Fibroblast of the conjunctiva (primary cell): ENCODE measurements around the gene RPL31.
A peak's percentile ranks its signal among the peaks of the same experiment; 100 is the strongest.
"Not testable (repeated sequence)": the region's sequence is repeated elsewhere in the genome, so short reads cannot be mapped to it uniquely, and the experiment has no call there.

Source experiments
- DNase-seq: peaks from one replicate; pipeline ENCODE4 v3.0.0-alpha.2; 2010; ENCODE audit warnings: low read depth

RPL31 gene

DNA sequence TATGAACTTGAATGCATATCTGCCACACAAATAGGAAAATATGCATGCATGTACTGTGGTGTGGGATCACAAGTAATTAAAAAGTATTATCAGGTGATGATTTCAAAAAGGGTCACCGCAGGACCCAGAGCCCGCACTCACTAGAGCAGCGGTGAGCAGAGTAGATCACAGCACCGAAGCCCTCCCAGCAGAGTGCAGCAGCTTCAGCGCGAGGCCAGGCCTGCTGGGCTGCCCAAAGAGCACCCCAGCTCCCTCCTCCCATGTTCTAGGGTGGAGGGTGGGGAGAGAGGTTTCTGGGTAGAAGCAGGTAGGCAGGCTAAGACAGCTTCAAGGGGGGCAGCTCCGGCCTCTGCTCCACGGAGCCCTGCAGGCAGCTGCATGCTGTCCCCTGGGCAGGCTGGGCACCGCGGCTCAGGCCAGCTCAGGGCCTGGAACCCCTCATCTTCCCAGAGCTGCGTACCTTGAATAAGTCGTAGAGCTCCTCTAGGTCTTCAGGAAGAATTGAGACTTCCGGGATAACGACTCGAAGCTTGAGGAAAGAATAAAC lies 24.9 kb downstream of the RPL31 start:
- DNase-seq = no peak

DNA sequence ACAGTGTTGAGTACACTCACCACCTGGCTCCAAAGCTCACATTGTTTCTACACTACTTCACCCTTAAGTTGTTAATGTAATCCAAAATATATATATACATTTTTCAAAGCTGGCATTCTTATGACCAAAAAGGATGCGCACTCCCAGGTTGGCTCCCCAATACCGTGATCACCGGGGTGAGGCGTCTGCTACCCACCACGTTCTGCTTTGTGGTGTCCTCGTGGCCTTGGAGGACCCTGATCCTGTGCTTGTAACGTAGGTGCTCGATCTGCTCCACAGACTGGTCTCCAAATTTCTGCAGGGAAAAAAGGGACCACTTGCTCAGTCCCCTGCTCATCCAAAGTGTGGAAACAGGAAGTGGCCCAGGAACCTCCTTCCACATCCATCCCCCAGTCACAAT lies 25.8 kb downstream of the RPL31 start:
- DNase-seq = no peak

DNA sequence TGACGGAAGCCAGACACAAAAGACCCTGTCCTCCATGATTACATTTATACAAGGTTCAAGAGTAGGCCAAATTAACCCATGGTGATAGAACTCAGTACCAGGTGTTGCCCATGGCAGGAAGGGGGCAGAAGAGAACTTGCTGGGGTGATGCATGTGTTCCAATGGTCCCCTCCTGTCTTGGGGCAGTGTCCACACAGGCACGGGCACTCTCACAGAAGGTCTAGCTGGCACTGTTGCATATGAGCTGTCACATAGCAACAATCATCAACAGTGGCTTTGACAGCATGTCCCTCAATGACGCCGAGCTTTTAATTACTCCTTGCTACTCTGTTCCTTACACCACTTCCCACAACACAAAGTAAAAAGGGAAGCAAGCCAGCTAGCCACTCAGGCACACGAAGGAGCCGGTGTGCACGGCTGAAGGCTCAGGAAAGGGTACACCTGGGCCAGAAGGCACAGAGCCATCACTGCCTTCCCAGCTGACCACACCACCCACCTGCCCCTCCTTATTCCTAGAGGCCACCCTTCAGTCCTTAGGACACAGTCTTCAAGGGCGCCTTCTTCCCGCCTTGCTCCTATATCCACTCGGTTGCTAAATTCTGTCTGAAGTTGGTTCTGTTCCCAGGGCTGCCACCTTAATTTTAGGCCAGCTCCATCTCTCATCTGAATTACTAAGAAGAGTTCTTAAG lies 28.9 kb downstream of the RPL31 start:
- no peak for DNase-seq

DNA sequence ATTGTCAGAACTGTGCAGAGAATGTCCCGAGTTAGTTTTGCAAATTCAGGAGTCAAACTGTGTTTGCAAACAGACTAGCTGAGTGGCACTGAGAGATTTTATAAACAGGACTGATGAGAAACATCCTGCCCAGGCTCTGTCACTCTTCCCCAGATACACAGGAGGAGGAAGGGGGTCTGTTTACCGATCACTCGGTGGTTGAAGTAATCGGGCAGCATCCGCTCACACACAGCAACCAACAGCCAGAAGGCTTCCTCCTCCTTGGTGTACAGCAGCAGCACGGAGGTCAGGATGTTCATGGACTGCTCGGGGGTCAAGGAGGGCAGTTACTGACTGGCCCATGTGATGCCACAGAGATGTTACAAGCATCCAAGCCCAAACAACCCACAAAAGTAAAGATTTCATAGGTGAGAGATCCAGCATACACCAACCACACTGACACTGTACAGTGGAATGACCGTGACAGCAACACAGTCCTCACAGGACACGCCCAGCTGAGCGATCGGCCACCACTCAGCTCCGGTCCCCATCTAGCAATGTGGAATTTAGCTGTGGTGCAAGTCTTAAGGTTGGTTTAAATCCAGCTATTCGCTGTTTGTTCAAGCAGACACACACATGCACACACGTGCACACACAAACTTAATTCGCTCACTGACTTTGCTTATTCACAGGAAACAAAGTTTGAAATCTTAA lies 30.1 kb downstream of the RPL31 start:
- no peak for DNase-seq

DNA sequence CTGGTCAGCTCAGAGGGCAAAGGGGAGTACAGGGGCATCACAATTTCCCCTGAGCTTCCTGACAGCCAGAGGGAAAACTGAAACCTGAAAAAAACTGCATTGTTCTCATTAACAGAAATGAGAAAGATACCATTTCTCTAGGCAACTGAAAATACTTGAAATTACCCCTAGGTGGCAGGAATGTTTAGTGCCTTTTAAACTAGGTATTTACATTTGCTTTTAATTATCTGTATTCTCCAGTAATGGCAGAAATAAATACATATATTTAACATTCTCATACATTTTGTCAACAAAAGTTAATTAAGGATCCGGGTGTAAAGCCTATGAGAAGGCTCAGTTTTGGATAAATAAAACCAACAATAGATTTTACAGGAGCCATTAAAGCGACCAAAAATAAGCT lies 34.5 kb downstream of the RPL31 start:
- DNase-seq = peak; percentile 23

DNA sequence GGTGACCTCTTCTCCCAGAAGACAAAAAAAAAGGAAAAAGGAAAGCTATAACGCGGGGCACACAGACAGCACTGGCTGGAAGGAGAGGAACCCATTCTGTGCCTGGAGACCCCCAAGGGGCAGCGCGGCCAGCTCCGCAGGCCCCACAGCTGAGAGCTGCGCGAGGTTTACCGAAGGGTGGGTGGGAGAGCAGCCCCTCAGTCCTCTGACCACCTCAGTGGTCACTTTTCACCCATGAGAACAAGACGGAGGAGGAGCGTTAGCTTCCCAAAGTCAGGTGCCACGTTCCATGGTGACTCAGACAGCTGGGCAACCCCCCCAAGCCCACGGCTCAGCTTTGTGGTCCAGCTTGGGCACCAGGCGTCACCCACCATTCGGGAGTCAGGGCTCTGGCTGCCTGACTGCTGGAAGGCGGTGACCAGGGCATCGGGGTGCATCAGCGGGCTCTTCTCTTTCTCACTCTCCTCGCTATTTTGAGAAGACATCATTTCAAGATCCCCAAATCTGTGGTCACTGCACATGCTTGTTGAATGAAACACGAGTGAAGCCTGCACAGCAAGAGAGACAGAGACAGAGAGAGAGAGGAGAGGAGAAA lies 35.2 kb downstream of the RPL31 start:
- DNase-seq = no peak

DNA sequence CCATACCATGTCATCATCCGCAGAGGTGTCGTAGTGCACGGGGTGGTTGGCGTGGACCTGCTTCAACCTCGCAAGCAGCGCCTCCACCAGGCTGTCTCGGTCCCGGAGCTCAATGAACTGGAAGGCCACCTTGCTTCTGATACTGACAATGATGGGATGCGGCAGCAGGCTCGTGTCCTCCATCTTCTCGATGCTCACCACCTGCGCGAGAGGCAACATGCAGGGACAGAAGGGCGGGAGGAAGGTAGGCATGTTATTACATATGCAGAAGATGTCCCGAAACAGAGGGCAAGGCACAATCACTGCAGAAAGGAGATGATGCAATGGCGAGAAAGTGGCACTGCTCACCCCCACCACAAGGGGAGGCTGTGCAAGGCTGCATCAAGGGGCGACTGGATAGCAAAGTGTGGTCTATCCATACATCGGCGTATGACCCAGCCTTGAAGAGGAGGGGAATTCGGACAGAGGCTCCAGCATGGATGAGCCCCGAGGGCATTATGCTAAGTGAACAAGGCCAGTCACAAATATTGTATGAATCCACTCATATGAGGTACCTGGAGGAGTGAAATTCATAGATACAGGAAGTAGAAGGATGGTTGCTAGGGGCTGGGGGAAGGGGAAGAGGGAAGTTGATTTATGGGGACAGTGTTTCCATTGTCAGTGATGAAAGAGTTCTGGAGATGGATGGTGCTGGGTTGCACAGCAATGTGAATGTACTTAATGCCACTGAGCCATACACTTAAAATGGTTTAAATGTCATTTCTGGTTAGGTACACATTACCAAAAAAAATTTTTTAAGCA lies 36.6 kb downstream of the RPL31 start:
- no peak for DNase-seq

DNA sequence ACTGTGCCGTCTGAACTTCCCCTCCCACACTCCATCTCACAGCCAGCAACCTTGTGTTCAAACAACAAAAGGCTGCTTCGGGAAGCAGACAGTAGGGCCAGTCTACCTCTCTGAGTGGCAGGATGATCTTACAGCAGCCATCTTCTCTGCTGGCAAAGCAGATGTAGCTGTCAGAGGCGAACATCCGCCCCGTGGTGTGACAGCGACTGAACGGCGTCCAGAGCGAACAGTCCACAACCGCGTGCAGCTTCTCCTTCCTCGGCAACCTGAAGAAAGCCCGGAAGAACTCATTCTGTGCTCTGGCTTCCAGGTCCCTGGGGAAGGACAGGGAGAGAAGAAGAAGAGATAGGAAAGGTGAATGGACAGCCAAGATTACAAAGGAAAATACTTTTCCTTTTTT lies 38.0 kb downstream of the RPL31 start:
- DNase-seq = no peak

DNA sequence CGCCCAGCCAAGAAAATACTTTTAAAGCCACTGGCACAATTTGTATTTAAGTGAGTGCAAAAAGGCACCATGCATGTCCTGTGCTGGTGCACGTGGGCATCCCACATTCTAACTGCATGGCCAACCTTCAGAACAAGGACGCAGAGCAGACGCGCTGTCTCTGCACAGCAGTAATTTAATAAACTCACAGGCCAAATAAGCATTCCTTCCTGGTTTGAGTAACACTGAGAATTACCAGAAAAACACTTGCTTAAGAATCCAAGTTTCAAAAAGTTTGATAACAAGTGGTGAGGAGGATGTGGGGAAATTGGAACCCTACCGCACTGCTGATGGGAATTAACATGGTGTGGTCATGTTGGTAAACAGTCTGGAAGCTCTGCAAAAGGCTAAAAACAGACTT lies 38.7 kb downstream of the RPL31 start:
- DNase-seq = no peak

DNA sequence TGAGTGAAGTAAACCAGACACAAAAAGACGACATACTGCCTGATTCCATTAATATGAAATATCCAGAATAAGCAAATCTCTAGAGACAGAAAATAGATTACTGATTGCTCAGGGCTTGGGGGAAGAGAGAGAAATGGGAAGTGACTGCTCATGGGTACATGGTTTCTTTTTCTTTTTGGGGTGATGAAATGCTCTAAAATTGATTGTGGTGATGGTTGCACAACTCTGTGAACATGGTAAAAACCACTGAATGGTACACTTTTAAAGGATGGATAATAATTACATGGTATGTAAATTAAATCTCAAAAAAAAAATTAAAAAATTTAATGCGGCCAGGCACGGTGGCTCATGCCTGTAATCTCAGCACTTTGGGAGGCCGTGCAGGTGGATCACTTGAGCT lies 39.3 kb downstream of the RPL31 start:
- DNase-seq = no peak

DNA sequence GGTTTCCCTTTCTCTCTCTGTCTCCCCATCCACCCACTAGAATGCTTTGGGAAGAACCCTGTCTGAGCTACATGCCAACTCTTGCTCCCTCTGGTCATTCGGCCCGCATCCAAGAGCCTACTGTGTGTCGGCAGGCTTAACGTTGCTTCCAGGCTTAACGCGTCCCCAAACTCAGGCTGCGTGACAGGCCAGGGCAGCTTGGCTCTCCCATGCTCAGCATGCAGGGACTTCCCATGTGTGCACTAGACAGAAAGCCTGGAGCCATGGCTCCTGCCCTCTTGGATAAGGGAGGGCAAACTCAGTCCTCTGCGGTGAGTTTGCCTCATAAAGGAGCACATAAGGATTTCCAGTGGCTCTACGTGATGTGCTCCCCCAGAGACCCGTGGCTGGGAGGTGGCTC lies 43.2 kb downstream of the RPL31 start:
- no peak for DNase-seq

DNA sequence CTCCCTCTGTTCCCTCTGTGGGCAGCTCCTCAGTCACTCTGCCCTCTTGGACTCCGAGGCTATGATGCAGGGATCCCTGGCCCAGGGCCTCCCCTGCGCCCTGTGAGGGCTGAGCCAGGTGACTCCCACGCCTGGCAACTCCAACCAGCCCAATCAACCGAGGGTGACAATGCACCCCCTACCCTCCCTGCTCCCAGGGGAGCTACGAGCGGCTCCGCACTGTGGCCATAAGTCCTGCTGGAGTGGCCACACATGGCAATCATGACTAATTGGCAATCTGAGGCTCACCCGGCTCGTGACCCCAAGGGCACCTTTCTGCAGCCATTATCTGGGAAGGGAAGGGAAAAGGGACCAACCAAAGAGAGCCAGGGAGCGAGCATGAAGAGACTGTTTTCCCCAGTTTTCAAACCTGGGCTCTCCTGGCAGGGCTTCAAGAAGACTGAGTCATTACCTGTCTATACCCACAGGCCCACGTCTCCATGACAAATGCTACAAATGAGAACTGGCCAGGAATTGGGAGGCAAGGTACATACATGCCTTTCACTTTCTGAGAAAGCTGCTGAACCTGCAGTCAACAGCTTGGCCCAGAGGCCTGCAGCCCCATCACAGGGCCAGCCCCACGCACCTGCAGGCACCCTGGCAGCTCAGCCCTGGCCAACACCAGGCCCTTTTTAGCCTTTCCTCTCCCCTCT lies 45.1 kb downstream of the RPL31 start:
- no peak for DNase-seq

DNA sequence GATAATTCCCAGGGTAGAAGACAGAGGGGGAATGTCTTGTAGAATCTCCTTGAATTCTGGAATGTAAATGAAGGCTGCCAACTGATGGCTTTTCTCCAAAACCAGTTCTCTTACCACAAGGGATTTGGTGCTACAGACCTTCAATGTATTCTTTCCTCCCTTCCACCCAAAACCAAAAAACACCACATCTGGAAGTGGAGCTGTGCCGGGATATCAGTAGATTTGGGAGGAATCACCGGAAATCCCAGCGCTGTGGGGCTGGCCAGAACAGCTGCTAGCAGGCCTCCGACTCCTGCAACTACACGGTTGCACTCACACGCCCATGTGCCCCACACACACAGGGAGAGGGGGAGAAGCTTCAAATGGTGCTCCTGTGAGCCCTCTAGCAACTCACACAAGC lies 45.7 kb downstream of the RPL31 start:
- no peak for DNase-seq

DNA sequence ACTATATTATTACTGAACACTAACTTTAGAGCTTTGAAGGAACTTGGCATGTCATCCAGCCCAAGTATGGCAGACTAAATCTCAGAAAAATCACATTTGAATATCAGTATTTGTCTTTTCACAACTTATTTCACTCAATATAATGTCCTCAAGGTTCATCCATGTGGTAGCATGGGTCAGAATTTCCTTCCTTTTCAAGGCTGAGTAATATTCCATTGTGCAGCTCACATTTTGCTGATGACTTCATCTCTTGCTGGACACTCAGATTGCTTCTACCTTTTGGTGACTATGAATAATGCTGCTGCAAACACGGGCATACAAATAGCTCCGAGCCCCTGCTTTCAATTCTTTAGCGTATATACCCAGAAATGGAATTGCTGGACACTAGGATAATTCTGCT lies 46.7 kb downstream of the RPL31 start:
- DNase-seq = no peak

DNA sequence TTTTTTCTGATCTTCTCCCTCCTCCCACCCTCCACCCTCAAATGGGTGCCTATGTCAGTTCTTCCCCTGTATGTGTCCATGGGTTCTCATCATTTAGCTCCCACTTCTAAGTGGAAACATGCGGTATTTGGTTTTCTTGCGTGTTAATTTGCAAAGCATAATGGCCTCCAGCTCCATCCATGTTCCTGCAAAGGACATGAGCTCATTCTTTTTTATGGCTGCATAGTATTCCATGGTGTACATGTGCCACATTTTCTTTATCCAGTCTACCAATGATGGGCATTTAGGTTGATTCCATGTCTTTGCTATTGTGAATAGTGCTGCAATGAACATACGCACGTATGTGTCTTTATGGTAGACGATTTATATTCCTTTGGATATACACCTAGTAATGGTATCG lies 48.8 kb downstream of the RPL31 start:
- DNase-seq = not testable (repeated sequence)

DNA sequence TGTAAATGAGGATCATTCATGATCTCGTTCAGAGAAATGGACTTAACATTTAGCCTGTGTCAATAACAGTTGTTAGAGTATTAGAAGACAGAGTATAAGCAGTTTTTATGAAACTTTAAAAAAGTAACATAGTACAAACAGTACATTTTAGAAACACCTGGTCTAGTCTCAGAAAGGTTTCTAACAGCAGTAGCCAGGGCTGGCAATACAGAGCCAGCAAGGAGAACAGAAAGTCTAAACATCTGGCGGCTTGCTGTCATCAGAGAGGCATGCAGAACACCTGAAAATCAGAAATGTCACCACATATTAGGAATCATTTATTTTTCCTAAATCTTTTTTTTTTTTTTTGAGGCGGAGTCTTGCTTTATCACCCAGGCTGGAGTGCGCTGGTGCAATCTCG lies 50.1 kb downstream of the RPL31 start:
- DNase-seq = no peak

DNA sequence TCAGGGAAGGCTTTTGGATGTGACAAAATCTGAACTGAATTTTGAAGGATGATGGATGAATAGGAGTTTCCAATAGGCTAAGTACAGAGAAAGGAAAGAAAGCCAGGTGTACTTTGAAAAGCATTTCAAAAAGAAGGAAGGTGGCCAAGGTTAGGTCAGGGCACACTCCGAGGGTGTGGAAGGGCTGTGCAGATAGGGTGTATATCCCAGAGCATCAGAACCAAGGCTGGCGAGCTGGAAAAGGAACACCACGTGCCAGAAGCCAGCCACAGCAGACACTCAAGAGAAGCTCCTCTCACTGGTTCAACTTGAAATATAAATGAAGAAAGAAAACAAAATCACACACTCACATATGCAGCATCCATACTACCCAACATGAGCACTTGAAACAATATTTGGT lies 51.0 kb downstream of the RPL31 start:
- DNase-seq = no peak
